Measurements from ENCODE around the gene IL27RA.

Gene IL27RA

DNA sequence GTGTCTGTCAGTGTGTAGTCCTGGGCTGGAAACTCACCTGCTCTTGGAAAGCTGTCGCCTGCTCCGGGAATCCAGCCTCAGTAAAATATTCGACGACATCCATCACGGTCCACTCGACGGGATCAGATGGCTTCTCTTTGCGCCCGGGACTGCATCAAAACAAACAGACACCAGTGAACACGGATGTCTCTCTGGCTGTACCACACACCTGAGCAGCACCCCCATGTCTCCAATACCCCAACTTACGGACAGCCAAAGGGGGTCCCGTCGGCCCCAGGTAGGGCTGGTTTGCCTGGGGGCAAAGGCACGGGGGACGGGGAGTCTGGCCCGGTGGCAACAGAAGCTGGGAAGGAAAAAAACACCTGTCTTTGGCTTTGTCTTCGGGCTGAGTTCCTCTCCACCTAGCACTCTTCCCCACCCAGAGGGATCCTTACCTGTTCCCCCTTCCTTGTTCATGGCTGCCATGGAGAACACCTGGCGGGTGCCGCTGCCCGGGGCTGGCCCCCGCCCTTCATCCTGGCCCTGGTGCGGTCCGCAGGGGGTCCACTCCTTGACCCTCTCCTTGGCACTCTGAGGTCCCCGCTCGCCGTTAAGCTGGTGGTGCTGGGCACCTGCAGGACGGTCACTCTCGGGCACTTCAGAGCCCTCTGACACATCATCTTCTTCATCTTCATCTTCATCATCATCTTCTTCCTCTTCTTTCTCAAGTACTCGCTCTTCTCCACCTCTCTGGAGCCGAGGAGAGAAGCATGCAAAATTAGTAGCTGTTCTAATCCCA, 57.3 kb downstream of the IL27RA start:
- no peak for DNase-seq (ENCODE audit: low read depth in 2 of 2)

DNA sequence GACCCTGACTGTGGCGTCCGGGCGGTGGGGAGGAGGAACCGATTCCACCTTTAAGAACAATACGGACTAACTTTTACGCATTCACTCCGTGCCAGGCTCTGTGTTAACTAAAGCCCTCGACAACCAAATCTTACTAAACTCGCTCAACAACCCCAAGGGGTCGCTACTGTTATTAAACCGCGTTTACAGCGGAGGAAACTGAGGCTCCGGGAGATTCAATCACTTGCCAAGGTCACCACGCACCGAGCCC, 57.8 kb downstream of the IL27RA start:
- no peak for DNase-seq (ENCODE audit: low read depth in 2 of 2)

DNA sequence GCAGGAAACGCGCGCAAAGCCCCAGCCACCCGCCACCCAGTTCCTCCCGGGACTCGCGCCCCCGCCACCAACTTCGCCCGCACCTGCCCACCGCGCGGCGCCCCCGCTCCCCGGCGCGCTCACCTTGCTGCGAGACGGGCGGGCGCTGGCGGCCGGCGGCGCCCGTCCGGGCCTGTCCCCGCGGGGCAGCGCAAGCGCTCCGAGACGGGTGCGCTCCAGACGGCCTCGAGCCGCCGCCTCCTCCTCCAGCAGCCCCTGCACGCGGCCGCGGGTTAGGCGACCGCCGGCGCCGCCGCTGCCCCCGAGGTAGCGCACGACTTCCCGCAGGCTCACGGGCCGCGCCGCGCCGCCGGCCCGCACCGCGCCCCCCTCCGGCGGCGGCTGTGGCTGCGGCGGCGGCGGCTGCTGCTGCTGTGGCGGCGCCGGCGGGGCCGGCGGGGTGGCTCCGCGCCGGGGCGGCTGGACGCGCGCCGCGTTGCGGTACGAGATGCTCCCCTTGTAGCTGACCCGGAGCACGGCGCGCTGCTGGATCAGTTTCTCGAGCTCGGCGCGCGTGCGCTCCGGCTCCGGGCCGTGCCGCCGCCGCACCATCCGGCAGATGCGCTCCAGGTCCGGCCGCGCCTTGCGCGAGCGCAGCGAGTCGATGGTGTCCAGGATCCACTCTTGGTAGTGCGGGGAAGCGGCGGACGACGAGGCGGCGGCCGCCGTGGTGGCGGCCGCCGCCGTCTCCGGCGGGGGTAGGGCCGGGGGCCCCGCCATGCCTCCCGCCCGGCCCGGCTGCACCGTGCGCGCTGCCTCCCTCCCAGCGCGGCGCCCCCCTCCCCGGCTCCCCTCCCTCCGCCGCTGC, 58.3 kb downstream of the IL27RA start:
- no peak for DNase-seq (ENCODE audit: low read depth in 2 of 2)

DNA sequence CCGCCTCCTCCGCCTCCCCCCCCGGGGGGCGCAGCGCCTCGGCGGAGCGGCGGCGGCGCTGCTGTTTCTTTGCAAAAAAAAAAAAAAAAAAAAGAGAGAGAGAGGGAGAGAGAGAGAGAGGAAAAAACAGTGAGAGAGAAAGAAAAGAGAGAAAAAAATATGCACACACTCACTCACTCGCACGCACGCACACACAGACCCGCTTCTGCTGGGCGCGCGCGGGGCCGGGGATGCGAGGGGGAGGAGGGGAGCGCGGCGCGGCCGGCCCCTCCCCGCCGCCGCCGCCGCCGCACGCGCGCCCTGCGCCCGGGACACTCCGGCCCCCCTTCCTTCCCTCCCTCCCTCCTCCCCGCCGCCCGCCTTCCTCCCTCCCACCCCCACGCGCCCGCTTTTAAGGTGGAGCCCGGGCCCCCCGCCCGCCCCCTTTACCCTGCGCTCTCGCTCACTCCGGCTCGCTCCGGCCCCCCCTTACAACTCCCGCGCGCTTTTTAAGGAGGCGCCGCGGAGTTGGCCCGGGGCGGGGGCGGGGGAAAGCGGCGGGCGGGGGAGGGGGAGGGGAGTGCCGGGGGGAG, 59.0 kb downstream of the IL27RA start, which contains the start of gene SAMD1:
Gene SAMD1 (minus strand): TSS at position 243 of the 572 bp plus-strand sequence.
- peak; percentile 78 to 82 for DNase-seq (ENCODE audit: low read depth in 2 of 2)

DNA sequence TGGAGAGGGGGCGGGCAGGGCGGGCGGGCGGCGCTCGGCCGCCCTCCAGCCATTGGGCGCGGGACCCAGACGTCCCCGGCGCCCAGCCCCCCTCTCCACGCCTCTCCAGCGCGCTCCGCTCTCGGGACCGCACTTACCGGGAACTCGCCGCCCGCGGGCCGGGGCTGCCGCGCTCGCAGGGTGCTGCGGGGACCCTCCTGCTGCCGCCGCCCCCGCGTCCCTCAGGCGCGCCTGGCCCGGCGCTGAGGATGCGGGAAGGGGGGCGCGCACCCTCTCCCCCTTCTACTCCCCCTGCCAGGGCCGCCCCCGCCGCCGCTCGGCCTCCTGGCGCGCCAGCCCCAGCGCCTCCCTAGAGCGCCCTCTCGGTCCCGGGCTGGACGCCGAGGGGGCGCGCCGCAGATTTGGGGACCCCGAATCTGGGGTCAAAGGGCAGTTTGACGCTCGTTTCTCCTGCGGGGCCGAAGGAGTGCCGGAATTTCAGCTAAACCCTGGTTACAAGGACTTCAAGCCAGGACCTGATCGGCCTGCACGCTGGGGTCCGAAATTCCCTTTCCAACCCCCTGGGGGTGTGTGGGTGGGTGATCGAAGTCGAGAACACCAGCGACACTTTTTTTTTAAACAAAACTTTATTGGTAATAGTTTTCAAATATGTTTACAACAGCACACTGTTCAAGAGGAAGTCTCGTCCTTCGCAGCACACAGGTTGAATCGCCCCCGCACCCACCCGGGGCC, 59.7 kb downstream of the IL27RA start:
- peak in 1 of 2 donors; percentile 36 for DNase-seq (ENCODE audit: low read depth in 2 of 2)

DNA sequence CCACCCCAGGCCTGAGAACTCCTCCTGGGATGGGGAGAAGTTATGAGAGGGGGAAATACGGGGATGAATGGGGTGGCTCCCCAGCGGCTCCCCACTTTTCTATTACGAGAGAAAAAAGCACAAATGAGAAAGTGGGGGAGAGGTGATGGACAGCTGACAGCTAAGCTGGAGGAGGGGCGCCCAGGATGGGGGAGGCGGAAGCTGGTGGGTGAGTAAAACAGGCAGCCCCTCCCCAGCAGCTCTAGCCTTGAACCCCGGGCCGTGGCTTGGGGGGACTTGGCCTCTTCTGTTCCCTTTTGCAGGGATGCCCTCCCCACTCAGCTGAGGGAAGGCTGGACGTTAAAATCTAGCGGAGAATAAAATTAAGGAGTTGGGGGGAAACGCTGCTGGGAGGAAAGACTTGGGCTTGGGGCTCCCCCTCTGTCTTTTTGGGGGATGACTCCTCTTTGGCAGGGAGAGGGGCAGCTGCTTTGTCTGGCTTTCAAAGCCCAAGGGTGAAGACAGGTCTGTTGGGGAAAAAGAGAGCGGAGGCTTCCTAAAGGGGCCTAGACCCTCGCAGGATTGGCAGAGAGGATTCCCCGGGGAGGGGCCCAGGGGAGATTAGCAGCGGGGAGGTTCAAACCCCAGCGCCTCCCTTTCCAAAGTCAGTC, 60.4 kb downstream of the IL27RA start:
- no peak for DNase-seq (ENCODE audit: low read depth in 2 of 2)

DNA sequence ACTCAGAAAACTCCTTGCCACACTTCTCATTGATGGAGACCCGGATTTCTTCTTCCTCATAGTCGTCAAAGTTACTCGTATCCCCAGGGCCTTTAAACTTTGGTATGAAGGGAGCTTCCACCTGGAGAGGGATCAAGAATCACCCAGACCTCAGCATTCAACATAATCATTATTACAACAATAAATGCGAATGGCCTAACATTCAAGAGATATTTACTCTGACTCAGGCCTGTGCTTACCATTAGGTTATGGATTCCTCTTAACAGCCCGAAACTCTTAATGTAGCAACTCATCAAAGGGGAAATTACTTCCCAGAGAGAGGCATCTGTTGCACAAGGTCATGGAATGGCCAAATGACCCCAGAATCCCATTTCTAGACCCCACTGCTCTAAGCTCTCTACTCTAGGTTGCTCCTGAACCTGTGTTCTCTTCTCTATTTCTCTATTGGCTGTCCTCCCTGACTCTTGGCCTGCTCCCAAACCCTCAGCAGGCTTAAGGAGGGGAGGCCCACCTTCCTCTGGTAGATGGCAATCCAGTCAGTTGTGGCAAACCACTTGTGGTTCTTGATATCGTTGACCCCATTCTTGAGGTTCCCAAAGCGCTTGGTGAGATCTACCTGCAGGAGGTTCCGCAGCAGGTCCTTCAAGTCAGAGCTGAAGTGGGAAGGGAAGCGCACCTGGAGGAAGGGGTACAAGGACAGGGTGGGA, 61.7 kb downstream of the IL27RA start:
- DNase-seq (ENCODE audit: low read depth in 2 of 2), result no peak

DNA sequence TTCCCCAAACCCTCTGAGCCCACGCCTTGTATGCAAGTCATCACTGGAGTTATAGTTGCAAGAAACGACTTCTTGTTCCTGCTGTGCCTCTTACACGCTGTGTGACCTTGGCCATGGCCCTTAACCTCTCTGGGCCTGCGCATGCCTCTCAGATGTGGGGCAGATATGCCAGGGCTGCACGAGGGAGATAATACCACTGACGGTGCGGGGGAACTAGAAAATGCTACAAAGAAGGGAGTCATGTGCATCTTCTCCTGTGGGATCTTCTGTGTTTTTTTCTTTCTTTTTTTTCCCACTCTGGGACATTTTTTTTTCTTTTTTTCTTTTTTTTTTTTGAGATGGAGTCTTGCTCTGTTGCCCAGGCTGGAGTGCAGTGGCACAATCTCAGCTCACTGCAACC, 63.3 kb downstream of the IL27RA start:
- no peak for DNase-seq (ENCODE audit: low read depth in 2 of 2)

DNA sequence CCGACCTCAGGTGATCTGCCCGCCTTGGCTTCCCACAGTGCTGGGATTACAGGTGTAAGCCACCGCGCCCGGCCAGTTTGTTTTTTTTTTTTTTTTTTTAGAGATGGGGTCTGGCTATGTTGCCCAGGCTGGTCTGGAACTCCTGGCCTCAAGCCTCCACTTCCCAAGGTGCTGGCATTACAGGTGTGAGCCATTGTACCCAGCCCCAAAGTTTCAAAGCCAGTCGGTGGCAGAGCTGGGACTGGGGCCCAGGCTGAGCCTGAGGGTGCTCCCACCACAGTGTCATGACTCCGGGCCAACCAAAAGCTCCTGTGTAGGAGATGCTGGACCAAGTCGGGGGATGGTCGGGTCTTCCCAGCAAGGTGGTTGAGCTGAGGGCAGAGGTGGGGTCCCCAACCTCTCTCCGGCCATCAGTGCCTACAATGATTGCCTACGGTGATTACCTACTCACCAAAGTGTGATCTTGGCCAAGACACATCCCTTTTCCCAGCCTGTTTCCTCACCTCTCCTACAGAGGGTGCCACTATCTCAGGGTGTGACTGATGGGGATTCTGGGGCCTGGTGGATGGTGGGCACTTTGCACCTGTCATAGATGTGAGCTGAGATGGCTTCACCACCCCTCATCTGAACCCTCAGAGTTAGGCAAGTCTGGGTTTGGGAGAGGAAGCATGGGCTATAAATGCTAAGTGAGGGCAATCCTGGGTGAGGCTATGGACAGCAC, 64.9 kb downstream of the IL27RA start:
- no peak for DNase-seq (ENCODE audit: low read depth in 2 of 2)

DNA sequence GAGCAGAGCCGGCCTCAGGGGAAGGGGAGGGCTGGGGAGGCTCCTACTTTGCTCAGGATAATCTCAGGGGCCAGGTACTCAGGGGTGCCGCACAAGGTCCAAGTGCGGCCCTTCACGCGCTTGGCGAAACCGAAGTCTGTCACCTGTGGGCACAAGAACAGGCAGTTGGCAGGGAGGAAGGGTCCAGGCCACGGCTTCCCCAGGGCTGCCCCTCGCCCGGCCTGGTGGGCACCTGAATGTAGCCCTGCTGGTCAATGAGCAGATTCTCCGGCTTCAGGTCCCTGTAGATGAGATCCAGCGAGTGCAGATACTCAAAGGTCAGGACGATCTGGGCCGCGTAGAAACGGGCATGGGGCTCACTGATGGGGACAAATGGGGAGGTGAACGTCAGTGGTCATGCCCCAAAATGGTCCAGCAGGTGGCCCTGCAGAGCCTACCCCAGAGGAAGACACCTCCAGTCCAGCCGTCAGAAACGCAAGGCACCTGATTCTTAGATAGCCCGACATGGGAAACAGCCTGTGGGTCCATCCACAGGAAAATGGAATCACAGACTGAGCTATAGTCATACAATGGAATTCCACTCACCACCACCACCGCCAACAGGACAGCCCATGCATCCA, 66.1 kb downstream of the IL27RA start:
- no peak for DNase-seq (ENCODE audit: low read depth in 2 of 2)

DNA sequence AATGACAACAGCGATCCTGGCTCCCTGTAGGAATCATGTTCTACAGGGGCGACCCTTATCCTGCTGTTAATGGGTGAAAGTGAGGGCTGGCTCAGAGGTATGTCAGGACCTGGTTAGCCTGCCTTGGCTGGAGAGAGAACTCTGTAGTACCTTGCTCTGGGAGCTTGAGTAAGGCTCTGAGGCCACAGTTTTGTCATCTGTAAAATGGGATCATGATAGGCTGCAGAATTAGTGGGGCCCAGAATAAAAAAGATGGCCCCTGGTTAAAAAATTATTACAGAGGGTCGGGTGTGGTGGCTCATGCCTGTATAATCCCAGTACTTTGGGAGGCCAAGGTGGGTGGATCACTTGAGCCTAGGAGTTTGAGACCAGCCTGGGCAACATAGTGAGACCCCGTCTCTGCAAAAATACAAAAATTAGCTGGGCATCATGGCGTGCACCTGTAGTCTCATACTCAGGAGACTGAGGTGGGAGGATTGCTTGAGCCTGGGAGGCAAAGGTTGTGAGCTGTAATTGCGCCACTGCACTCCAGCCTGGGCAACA, 69.5 kb downstream of the IL27RA start:
- no peak for DNase-seq (ENCODE audit: low read depth in 2 of 2)

DNA sequence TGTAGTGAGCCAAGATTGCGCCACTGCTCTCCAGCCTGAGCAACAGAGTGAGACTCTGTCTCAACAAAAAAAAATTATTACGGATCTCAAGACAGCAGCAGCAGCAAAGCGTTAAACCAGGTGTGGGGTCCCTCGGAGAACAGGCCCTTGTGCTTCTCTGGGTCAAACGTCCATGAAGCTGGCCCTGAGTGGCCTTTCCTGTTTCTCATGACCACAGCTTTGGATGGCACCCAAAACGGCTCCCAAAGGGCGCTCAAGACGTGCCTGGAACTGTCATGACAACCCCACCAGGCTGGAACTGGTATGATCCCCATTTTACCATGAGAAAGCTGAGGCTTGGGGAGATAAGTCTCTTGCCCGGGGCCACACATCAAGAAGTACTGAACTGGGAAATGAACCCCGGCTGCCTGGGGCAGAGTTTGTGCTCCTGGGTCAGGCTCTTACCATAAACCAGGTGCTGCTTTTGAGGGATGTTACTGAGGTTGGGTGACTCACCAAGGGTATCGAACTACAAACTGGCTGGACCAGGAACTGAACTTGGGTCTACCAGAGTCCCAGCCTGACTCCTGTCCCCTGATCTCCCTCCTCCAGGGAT, 70.6 kb downstream of the IL27RA start:
- DNase-seq (ENCODE audit: low read depth in 2 of 2), result no peak

DNA sequence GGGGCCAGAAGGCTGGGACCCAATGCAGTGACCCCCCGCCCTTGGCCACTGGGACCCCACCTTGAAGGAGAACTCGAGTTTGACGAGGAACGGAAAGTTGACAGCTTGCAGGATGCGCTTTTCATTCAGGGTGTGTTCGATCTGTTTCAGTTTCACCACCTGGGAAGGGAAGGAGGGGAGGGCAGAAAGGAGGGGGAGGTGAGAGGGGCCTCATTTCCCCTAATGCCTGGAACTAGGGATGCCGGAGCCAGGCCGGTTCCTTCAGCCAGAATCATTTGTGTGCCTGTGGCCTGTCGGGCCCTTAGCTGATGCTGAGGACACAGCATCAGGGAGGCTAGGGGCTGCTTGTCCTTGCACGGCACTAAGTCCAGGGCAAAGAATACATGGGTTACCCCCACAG, 71.2 kb downstream of the IL27RA start:
- DNase-seq (ENCODE audit: low read depth in 2 of 2), result no peak
